ENCODE measurements around the gene CCN5.
"Not testable (repeated sequence)": the region's sequence is repeated elsewhere in the genome, so short reads cannot be mapped to it uniquely, and the experiment has no call there.

CCN5 gene, protein sequence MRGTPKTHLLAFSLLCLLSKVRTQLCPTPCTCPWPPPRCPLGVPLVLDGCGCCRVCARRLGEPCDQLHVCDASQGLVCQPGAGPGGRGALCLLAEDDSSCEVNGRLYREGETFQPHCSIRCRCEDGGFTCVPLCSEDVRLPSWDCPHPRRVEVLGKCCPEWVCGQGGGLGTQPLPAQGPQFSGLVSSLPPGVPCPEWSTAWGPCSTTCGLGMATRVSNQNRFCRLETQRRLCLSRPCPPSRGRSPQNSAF

GRCh38 chr20:44714701-44715498, at the start of gene CCN5:
CCN5 (plus strand) TSS chr20:44715369; CDS start chr20:44715391, 22 bp downstream.
- no peak for DNase-seq

- no peak for DNase-seq
These were observed 49.1 kb upstream of the CCN5 start for GRCh38 chr20:44666066-44666465.

- not testable (repeated sequence) for DNase-seq
These were observed 44.3 kb upstream of the CCN5 start for GRCh38 chr20:44670851-44671250.

DNA sequence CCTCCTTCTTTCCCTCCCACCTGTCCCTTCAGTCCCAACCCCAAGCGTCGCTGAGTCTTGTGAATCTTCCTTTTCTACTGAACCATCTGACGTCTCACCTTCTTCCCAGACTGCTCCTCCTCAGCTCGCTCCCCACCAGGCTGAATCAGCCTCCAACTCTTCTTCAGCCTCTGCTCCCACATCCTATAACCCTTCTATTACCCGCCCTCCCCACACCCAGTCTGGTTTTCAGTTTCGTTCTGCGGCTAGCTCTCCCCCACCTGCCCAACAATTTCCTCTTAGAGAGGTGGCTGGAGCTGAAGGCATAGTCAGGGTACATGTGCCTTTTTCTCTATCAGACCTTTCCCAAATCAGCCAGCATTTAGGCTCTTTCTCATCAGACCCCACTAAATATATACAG, 43.6 kb upstream of the CCN5 start:
- peak in 1 of 2 experiments; percentile 21 for DNase-seq

GRCh38 chr20:44672318-44672902, 42.8 kb upstream of the CCN5 start:
- DNase-seq: not testable (repeated sequence)

- DNase-seq: no peak
These were observed 36.9 kb upstream of the CCN5 start for GRCh38 chr20:44678242-44678641.

DNA sequence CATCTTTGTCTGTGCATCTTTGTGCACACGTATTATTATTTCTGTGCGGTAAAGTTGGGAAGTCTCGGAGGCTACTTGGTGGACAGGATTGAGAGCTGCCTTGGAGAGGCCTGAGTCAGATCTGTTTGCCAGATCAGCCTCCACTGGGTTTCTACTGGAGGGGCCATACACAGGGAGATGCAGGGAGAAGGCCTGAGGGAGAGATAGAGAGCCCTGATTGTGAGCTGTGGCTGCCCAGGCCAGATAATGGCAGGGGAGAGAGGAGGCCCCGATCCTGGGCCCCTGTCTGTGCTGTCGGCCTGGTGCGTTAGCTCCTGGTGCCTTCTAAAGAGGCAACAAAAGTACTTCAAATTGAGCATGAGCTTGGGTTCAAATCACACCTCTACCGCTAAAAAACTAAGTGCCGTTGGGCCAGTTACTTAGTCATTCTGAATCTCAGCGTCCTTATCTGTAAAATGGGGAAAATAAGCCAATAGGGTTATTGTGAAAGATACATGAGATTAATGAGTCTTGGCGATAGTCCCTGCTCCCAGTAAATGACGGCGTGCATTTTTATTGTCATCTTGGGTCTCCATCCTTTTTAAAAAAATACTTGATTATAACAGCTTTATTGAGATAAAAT, 36.1 kb upstream of the CCN5 start:
- no peak for DNase-seq

- DNase-seq: no peak
These were observed 33.2 kb upstream of the CCN5 start for GRCh38 chr20:44681796-44682566.

DNA sequence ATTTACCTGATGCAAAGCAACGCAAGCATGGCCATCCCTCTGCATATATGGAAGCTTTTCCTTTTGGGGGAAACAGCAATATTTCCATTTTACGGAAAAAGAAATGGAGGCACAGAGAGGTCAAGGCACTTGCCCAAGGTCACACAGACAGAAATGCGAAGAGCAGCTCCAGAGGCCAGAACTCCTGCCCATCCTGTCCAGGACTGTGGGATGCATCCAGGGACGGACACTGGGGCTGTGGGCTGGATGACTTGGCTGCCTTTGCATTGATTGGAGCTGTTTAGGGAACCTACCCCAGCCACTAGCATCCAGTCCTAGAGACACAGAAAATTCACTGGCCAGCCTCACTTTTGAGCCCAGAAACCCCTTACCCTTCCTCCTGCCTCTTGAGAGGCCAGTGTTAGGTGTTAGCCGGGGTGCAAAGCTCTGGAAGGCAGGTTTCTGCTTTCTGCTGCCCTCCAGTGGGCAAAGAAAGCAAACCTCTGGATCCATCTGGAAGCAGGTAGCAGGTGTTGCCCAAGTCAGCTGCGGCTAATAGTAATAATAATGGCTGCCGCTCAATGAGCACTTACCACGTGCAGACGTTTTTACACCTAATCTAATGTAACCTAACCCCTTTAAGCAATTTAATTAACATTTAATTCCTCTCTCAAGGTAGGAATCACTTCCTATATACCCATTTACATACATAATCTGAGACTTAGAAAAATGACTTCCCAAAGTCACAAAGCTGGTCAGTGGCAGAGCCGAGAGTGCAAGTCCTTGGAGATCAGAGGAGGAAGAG, 31.7 kb upstream of the CCN5 start:
- peak; percentile 65 to 87 for DNase-seq

DNA sequence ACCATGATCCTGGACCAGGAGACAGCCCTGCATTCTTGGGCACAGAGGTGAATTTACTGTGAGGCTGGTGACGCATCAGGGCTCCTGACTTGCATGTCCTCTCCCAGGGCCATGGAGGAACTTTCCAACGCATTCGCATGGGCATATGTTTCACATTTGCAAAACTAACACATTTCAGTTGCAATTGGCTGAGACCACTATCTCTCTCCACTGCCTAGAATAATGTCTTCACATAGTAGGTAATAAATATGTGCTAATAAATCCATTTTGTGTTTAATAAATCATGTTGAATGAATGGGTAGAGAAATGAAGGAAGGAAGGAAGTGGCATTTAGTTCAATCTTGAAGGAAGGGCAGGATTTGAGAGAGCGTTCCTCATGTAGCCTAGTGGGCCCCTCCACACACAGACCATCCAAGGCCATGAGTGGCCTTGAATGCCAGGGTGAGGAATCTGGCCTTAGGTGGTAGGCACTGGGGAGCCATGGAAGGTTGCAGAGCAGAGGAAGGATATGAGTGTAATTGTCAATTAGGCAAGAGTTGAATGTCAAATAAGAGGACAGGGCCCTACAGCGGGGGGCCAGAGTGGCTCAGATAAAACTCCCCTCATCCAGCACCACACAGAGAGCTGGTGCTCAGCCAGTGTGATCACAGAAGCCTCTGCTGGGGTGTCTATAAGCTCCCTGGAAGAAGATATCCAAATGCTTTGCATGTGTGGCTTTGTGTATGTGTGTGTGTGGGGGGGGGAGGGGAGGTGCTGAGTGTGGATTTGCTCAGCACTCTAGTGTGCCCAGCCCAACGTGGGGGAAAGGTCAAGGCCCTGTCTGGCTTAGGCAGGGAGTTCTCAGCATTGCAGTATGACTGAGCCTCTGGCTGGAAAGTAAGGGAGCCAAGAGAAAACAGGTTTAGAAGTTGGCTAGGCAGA, 30.9 kb upstream of the CCN5 start:
- no peak for DNase-seq

GRCh38 chr20:44686934-44687333, 28.2 kb upstream of the CCN5 start:
- no peak for DNase-seq

DNA sequence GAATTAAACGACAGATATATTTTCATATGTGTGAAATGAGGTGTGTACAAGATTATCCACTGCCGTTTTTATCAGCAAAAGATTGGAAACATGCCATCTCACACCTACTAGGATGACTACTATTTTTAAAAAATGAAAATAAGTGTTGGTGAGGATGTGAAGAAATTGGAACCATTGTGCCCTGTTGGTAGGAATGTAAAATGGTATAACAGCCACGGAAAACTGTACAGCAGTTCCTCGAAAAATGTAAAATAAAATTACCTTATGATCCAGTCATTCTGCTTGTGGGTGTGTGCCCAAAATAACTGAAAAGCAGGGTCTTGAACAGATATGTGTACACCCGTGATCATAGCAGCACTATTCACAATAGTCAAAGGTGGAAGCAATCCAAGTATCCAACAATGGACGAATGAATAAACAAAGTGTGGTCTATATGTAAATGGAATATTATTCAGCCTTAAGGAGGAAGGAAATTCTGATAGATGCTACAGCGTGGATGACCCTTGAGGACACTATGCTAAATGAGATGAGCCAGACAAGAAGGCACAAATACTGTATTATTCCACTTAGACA, 27.0 kb upstream of the CCN5 start:
- DNase-seq: no peak

GRCh38 chr20:44689809-44690208, 25.4 kb upstream of the CCN5 start:
- no peak for DNase-seq

DNA sequence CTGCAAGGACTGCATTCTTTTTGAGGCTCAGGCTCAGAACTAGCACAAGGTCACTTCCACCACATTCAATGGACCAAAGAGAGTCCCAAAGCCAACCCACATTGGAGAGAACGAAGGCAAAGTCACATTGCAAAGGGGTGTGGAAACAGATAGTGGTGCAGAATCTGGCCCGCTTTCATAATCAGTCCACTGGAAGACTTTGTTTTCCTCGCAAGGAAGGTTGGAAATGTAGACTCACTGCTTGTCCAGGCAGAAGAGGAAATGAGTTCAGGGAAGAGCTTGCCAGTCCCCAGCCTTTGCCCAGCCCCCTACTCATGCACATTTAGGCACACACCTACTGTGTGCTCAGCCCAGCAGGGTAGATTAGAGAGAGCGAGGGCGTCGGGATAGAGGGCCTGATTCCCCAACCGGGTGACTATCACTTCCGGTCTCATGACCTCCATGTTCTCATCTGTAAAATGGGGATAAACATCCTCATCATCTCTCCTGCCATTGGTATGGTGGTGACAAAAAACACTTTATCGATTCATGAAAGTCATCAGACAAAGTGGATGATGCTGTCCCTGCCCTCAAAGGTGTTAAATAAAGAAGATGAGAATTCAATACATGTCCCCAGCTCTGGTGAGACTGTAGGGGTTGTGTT, 24.3 kb upstream of the CCN5 start:
- no peak for DNase-seq

DNA sequence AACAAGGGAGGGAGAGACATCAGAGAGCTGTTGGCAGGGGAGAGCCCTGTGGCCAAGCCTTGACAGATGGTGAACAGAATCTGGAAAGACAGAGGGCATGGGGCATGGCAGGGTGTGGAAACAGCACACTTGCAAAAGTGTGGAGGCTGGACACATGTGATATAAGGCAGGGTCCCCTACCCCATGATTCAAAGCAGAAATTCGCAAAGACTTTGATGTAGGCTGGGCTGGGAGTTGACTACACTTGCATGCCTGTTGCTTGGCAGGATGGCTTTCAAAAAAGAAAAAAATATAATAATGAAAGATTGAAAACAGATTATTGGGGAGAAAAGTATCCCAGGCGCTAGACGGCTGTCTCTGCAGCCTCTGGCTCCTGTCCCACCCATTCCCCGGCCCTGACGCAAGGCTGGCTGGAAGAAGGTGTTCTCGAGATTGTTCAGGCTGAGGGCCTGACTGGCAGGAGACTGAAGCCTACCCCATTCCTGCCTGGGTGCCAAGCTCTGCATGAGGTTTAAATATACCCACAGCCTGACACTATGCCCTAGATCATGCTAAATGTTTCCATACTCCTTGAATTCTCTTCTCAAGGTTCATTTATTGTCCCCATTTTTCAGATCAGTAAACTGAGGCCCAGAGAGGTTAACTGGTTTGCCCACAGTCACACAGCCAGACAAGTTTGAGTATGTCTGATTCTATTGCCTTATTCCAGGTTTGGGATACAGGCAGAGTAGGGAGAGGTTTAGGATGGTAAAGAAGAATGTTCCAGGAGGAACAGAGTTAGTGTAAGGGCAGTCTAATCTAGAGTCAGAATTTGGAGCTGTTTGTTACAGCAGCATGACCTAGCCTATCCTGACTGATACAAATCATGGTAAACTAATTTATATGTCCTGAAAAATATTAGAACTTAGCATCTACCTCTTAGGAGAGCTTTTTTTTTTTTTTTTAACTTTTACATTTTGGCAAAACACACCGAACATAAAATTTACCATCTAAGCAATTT, 23.4 kb upstream of the CCN5 start:
- DNase-seq: no peak

- no peak for DNase-seq
These were observed 22.2 kb upstream of the CCN5 start for GRCh38 chr20:44692932-44693480.

GRCh38 chr20:44693627-44694026, 21.5 kb upstream of the CCN5 start:
- DNase-seq: no peak

GRCh38 chr20:44694159-44694558, 21.0 kb upstream of the CCN5 start:
- DNase-seq: no peak
